ENCODE results near the gene BSND.

GRCh38 chr1:55059302-55060132 is 60.8 kb downstream of the BSND start:
- TF ChIP-seq POLR2A (IDR thresholded peaks at IDR 0.05) (no peak), CTCF (IDR thresholded peaks at IDR 0.05) (no peak)
